ENCODE measurements around the gene DCBLD2.

The DCBLD2 gene

GRCh38 chr3:98765721-98766120, 135.8 kb downstream of the DCBLD2 start:
- no peak for DNase-seq

DNA sequence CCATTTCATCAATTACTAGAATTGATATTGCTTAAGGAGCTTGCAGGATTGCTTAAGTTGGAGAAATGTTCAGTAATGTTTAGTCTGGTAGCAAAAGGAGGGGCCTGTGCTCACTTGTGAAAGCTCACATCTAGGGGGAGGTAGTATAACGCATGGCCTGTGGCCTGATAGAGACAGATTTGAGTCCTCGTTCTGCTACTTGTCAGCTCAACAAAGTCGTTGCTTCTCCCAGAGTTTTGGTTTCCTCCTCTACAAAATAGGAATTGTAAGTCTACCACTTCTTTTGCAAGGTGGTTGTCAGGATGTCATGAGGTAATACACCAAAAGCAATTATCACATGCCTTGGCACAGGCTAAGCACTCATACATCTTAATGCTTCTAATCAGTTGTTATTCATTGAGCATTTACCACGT, 137.0 kb downstream of the DCBLD2 start:
- DNase-seq, result no peak

DNA sequence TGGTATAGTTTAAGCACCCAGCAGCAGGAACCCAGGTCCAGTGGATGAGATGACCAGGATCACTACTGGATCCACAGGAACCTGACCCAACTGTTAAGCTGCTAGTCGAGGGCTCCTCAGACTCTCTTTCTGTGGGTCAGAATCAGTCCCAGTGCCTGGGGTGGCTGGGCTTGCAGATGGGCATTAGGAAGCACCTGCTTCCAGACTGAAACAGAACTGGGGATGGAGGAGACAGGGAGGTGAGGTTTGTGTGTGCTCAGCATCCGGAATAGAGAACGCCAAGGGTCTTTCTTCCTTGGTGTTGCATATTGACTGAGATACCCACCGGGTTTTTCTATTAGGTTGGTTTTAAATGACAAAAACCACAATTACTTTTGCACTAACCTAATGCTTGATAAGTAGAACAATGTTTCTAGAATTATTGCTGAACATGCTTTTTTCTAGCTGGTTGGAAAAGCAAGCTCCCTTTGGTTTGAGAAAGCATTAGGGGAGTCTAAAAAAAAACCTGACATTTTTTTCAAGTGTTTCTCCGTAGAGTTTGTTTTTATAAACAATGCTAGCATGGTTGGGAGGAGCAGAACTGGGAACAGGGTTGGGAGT, 137.6 kb downstream of the DCBLD2 start:
- no peak for DNase-seq

DNA sequence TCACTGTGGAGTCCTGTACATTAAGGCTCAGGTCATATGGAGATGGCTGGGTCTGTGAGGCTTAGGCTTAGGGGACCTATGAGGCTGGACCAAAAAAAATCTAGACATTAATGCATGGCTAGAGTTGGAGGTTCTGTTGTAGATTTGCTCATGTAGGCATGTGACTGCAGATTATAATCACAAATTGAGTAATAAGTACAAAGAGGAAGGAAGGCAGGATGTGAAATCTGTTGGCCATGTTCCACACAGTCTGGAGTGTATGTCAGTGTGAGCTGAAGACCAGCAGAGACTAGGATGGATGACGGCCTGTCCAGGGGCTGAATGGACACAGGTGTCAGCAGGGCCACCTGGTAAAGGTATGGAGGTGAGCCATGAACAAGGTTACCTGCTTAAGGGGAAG, 138.4 kb downstream of the DCBLD2 start, which contains the start of gene ST3GAL6:
Gene ST3GAL6, plus strand, starts transcription at position 265 of the 400 bp plus-strand sequence. CDS start 5,101 bp downstream, outside the sequence.
- DNase-seq, result no peak

DNA sequence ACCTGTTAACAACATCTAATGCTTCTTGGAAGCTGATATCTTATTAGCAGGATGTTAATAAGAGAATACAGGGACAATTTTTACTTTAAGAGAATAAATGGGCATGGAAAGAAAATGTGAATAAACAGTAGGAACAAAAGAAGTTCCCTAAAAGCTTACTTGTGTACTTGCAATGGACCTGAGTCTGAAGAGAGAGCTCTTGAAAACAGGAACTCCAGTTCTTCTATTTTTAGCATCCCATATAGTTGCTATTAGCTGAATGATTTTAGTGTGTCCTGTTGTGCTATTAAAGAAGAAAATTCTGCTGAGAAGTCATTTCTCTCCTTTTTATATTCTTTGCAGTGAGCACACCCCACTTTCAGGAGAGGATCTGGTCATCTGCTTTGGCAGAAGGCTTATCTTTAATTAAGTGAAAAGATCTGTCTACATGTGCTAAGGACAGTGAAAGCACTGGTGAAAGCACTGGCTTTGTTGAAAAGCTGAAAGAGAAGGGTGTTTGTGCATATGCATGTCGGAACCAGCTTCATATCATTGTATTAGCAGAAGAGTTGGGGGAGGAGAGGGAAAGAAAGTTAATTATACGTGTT, 139.8 kb downstream of the DCBLD2 start:
- no peak for DNase-seq

DNA sequence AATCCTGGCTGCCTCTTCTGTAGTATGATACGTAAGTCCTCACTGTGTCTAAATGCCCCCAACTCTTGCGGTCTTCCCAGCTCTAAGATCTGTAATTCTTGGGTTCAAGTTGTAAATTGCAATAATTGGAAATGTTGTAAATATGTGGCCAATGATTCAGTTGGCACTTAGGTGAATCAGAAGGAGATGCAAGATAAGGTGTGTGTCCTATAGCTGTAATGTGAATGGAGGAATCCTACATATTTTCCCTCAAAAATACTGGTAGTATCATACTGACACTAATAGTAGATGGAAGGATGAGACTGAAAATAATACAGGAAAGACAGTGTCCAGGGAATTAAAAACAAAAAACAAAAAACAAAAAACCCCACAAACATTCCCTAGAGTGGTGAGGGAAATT, 141.9 kb downstream of the DCBLD2 start:
- no peak for DNase-seq

DNA sequence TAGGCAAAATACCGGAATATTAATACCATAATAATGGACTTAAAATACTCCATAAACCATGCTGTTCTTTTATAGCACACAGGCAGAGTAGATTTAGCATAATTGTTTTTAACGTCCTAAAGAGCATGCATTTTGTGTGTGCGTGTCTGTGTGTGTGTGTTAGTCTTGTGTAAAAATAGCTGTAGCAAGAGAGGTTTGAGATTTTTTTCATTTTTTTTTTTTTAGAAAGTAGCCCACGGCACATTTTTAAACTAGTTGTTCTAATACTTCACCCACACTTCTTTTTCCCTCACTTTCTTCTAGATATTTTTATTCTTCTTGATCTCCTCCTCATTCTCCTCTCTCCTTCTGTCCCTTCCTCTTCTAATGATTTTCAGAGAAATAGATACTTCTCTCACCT, 145.9 kb downstream of the DCBLD2 start:
- DNase-seq, result no peak

DNA sequence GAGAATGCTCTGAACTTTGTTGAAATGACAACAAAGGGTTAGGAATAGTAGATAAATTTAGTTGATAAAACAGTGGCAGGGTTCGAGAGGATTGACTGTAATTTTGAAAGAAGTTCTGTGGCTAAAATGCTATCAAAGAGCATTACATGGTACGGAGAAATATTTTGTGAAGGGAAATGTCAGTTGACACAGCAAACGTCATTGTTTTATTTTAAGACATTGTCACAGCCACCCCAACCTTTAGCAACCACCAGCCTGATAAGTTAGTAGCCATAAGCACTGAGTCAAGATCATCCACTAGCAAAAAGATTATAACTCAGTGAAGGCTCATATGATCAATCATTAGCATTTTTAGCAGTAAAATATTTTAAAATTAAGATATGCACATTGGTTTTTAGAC, 147.0 kb downstream of the DCBLD2 start:
- DNase-seq, result no peak

DNA sequence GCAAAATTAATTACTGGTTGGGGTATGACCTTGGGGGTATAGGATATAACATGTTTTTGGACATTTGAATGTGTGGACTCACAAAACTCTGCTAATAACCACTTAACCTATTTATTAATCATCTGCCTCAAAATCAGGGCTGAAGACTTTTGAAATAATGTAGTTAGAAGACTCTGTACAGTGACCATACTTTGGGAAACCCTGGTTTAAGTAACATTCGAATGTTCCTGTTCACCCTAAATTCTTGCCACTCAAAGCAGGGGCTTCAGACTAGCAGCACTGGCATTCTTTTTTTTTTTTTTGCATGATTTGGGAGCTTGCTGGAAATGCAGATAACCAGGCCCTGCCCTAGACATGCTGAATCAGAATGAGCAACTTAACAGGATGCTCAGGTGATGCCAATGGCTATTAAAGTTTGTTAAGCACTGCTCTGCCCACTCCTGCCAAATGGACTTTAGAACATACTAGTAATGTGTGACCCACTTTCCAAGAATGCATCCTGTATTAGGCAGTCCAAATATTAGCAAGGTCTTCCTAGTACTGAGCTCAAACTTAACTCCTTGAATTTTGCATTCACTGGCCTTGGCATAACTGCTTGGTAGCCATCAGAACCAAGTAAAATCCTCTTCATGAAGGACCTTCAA, 151.1 kb downstream of the DCBLD2 start:
- DNase-seq, result no peak

GRCh38 chr3:98746882-98747281, 154.6 kb downstream of the DCBLD2 start:
- no peak for DNase-seq

- no peak for DNase-seq
Observed at GRCh38 chr3:98746122-98746521, 155.4 kb downstream of the DCBLD2 start.
